H1 (cell line): Measurements from ENCODE around the gene RAVER2.

Experiments
- JUN ChIP-seq: IDR thresholded peaks from 2 replicates; pipeline ENCODE4 v1.6.1; 2011; ENCODE audit warnings: low read depth, mild to moderate bottlenecking, improper control_type of control experiment, low read length
- POLR2AphosphoS5 ChIP-seq: IDR thresholded peaks from 2 replicates; pipeline ENCODE4 v1.6.1; 2011; ENCODE audit warnings: low read depth, low read length
- TF ChIP-seq, protein P1 (sequence below), 3 experiments: IDR thresholded peaks; 1 replicate in 2 of 3; 2 replicates in 1 of 3; pipeline versions ENCODE4 v1.5.1 to v1.6.1; 2011; ENCODE audit warnings: low read length in 3 of 3, mild to moderate bottlenecking in 3 of 3, inconsistent platforms in 2 of 3, low read depth in 1 of 3, moderate library complexity in 1 of 3; ENCODE audit not compliant: insufficient read depth in 1 of 3; ENCODE audit errors: control extremely low read depth in 1 of 3

DNA sequence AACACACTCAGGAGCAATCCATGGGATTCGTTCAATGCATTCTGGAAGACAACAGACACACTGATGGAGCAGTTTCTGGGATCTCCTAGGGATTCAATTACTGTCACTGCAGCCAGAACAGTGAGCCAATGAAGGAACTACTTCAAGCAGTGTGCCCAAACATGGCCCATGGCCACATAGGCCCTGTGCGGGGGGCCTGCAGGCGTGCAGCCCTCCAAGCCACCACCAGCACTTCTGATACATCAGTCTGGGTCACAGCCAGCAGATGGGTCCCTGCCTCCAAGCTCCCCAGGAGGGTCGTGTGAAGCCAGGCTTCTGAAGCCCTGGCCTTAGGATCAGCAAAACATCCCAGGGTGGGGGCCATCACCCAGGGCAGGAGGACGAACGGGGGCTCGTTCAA is 99.3 kb downstream of the RAVER2 start:
- TF ChIP-seq POLR2AphosphoS5 (no peak), JUN (no peak)
- TF ChIP-seq, protein P1, sequence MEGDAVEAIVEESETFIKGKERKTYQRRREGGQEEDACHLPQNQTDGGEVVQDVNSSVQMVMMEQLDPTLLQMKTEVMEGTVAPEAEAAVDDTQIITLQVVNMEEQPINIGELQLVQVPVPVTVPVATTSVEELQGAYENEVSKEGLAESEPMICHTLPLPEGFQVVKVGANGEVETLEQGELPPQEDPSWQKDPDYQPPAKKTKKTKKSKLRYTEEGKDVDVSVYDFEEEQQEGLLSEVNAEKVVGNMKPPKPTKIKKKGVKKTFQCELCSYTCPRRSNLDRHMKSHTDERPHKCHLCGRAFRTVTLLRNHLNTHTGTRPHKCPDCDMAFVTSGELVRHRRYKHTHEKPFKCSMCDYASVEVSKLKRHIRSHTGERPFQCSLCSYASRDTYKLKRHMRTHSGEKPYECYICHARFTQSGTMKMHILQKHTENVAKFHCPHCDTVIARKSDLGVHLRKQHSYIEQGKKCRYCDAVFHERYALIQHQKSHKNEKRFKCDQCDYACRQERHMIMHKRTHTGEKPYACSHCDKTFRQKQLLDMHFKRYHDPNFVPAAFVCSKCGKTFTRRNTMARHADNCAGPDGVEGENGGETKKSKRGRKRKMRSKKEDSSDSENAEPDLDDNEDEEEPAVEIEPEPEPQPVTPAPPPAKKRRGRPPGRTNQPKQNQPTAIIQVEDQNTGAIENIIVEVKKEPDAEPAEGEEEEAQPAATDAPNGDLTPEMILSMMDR (IDR thresholded peaks at IDR 0.05; ENCODE audit: control extremely low read depth in 1 of 3, insufficient read depth in 1 of 3, low read depth in 1 of 3, low read length in 3 of 3): no peak
